Esophagus muscularis mucosa (tissue), 3 donors: ENCODE measurements around the gene AKIP1.

Experiments used
- EP300 ChIP-seq: sonication (generic); formaldehyde crosslinking; IDR thresholded peaks from one replicate; pipeline ENCODE4 v1.6.1; 2017; ENCODE audit warnings: antibody characterized with exemption
- TF ChIP-seq, protein P1 (sequence below), 3 experiments: fragments of 200-600 bp in 2 of 3; fragments of 450-650 bp in 1 of 3; sonication (generic) in 2 of 3; IDR thresholded peaks; one replicate each; pipeline ENCODE4 v1.5.1; 2017 to 2019; ENCODE audit warnings: antibody characterized with exemption in 3 of 3, mild to moderate bottlenecking in 2 of 3, moderate library complexity in 1 of 3

DNA sequence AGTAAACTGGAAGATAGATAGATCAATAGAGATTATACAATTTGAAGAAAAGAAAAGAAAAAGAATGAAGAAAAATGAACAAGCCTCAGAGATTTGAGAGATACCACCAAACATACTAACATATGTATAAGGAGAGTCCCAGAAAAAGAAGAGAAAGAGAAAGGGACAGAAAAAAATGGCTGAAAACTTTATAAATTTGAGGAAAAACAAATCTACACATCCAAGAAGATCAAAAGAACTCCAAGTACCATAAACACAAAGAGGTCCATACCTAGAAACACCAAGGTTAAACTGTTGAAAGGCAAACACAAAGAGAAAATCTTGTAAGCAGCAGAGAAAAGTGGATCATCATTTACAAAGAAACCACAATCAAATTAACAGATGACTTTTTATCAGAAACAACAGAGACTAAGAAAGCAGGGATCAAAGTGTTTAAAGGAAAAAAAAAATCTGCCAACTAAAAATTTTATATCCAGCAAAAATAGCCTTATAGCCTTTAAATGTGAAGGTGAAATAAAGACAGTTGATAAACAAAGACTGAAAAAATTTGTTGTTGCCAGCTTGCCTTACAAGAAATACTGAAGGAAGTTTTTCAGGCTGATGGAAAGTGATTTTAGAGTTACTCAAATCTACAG is 11.8 kb upstream of the AKIP1 start:
- TF ChIP-seq, protein P1, sequence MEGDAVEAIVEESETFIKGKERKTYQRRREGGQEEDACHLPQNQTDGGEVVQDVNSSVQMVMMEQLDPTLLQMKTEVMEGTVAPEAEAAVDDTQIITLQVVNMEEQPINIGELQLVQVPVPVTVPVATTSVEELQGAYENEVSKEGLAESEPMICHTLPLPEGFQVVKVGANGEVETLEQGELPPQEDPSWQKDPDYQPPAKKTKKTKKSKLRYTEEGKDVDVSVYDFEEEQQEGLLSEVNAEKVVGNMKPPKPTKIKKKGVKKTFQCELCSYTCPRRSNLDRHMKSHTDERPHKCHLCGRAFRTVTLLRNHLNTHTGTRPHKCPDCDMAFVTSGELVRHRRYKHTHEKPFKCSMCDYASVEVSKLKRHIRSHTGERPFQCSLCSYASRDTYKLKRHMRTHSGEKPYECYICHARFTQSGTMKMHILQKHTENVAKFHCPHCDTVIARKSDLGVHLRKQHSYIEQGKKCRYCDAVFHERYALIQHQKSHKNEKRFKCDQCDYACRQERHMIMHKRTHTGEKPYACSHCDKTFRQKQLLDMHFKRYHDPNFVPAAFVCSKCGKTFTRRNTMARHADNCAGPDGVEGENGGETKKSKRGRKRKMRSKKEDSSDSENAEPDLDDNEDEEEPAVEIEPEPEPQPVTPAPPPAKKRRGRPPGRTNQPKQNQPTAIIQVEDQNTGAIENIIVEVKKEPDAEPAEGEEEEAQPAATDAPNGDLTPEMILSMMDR (IDR thresholded peaks at IDR 0.05): no peak
- no peak for TF ChIP-seq EP300
